CD4-positive, CD25-positive, alpha-beta regulatory T cell (primary cell): ENCODE results near the gene TBX4. TPM values are rescaled to one million over a fixed set of nuclear protein-coding genes. Genes with fewer than 3 reads are reported as not detected.
A peak's percentile ranks its signal among the peaks of the same experiment; 100 is the strongest.

Source experiments
- ATAC-seq, 2 donors: fragments of 150-1000 bp; cut with Tn5 transposase; one replicate each; pipeline ENCODE4 v1.10.0; 2021; ENCODE audit warnings: low read depth in 2 of 2, moderate number of reproducible peaks in 2 of 2, moderate library complexity in 1 of 2
- DNase-seq, 3 donors: peaks; one replicate each; pipeline versions ENCODE4 v3.0.0 to v3.0.0-alpha.2; 2012 to 2022; ENCODE audit warnings: mixed read lengths in 1 of 3
- H3K27ac ChIP-seq: one replicate; pipeline ENCODE4 v1.7.0; 2013; ENCODE audit warnings: mild to moderate bottlenecking, low read length; ENCODE audit not compliant: insufficient read depth, poor library complexity, severe bottlenecking
- H3K27me3 ChIP-seq: one replicate; pipeline ENCODE4 v1.7.0; 2013; ENCODE audit warnings: low read length; ENCODE audit not compliant: control insufficient read depth, insufficient read depth
- H3K36me3 ChIP-seq: one replicate; pipeline ENCODE4 v1.7.0; 2013; ENCODE audit warnings: mild to moderate bottlenecking, low read length, moderate library complexity; ENCODE audit not compliant: control insufficient read depth, insufficient read depth
- H3K4me1 ChIP-seq: 2 replicates; pipeline ENCODE4 v1.7.0; 2013; ENCODE audit warnings: mild to moderate bottlenecking, low read length; ENCODE audit not compliant: insufficient read depth, control insufficient read depth, poor library complexity, severe bottlenecking
- H3K4me3 ChIP-seq: one replicate; pipeline ENCODE4 v1.7.0; 2013; ENCODE audit warnings: low read depth, mild to moderate bottlenecking, low read length, moderate library complexity
- H3K9me3 ChIP-seq, 2 experiments: 1 replicate in 1 of 2; 2 replicates in 1 of 2; pipeline ENCODE4 v1.7.0; 2013; ENCODE audit warnings: low read length in 2 of 2, mild to moderate bottlenecking in 1 of 2, moderate library complexity in 1 of 2; ENCODE audit not compliant: control insufficient read depth in 2 of 2
- H3K27ac Mint-ChIP-seq, 3 donors: one replicate each; pipeline ENCODE4 v1.8.0; 2020 to 2022; ENCODE audit warnings: mild to moderate bottlenecking in 3 of 3, mixed read lengths in 3 of 3, moderate library complexity in 2 of 3
- H3K27me3 Mint-ChIP-seq: one replicate; pipeline ENCODE4 v1.8.0; 2022; ENCODE audit warnings: mild to moderate bottlenecking, mixed read lengths
- H3K36me3 Mint-ChIP-seq: one replicate; pipeline ENCODE4 v1.8.0; 2020; ENCODE audit warnings: mixed read lengths
- H3K4me1 Mint-ChIP-seq, 4 donors: one replicate each; pipeline ENCODE4 v1.8.0; 2020 to 2022; ENCODE audit warnings: mixed read lengths in 4 of 4, mild to moderate bottlenecking in 1 of 4
- H3K4me3 Mint-ChIP-seq, 4 donors: one replicate each; pipeline ENCODE4 v1.8.0; 2020 to 2022; ENCODE audit warnings: mild to moderate bottlenecking in 4 of 4, mixed read lengths in 4 of 4, moderate library complexity in 3 of 4
- H3K9me3 Mint-ChIP-seq, 7 donors: one replicate each; pipeline ENCODE4 v1.8.0; 2020 to 2022; ENCODE audit warnings: mixed read lengths in 7 of 7, mild to moderate bottlenecking in 3 of 7, moderate library complexity in 2 of 7
- polyA plus RNA-seq, 4 donors: library from polyadenylated mRNA; unstranded; fragments of 300-500 nt; fragmentation: Illumina TruSeq; gene quantifications; one replicate each; pipeline ENCODE4 v1.2.3, GENCODE V29; 2021
- total RNA-seq: library from RNA; stranded (reverse); gene quantifications from one replicate; pipeline ENCODE4 v1.2.3, GENCODE V29; 2022

Gene TBX4
- total and polyA plus RNA-seq, 5 donors from 2014 or later: not detected

DNA sequence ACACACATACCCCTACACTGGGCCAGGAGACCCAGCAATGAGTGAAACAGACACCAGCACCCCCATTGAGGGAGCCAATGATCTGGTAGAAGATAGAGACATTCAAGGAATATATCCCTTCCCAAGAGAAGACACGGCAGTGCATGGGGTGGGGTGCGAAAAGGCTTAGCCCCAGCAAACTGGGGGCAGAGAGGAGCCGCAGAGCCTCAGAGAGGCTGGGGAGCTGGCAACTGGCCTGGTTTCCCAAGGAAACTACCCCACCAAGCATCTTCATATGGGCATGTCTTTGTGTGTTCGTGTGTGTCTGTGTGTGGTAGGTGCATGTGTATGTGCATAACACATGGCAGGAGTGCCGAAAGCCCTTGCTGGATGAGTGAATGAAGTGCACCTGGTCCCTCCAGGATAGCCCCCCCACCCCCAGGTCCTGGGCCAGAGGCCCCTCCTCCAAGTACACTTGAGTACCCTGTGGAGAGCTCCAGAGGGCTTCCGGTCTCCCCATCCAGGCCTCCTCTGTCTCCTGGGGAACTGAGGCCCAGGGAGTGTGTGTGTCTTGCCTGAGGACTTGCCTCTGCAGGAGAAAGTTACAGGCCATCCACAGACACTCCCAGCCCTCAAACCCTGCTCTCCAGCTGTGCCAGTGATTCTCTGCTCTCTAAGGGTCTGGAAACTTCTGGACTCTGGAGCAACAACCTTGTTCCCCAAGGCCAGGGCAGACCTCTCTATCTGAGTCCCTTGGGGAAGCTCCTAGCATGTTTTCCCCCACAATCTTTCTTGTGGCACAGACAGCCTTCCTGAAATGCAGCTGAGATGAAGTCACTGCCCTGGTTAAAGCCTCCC lies 36.6 kb upstream of the TBX4 start:
- Mint-ChIP-seq H3K27me3 (peaks cover 54% of the 10 kb centered on the region), H3K9me3 (peaks cover 0 to 1% (median 0%) of the 10 kb centered on the region in 7 donors), H3K4me3 (peak overlapping the region in 3 of 4 donors; percentile 41 to 75 (median 48)), H3K4me1 (peaks cover 0 to 4% (median 2%) of the 10 kb centered on the region in 4 donors), H3K27ac (no peak overlapping the region), H3K36me3 (no peaks in the 10 kb centered on the region)
- no peak for DNase-seq
- H3K4me3 ChIP-seq: no peak overlapping the region
- peaks cover 27% of the 10 kb centered on the region for H3K4me1 ChIP-seq
- peaks cover 7% of the 10 kb centered on the region for H3K27me3 ChIP-seq
- H3K36me3 ChIP-seq: no peaks in the 10 kb centered on the region
- H3K27ac ChIP-seq: no peak overlapping the region
- no peaks in the 10 kb centered on the region for H3K9me3 ChIP-seq
- ATAC-seq: no peak

DNA sequence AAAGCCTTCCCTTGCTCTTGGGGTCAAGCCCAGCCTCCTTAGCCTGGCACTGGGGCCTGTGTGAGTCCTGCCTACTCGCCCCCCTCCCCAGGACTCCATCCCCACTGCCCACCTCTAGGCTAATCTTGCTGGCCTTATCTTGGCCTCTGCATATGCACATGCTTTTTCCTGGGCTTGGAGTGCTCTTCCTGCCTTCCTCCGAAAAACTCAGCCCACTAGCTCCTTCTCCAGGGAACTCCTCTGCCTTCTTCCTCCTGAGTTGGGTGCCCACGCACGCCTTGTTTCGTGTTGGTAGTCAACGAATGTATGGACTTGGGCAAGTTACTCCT lies 36.0 kb upstream of the TBX4 start:
- DNase-seq (no peak), ATAC-seq (no peak)
- Mint-ChIP-seq H3K4me3 (peak overlapping the region in 2 of 4 donors; percentile 48 to 75), H3K36me3 (no peaks in the 10 kb centered on the region), H3K9me3 (peaks cover 0 to 1% (median 0%) of the 10 kb centered on the region in 7 donors), H3K27ac (no peak overlapping the region), H3K4me1 (peaks cover 0 to 2% (median under 1%) of the 10 kb centered on the region in 4 donors), H3K27me3 (peaks cover 51% of the 10 kb centered on the region)
- H3K27ac ChIP-seq: no peak overlapping the region
- peaks cover 7% of the 10 kb centered on the region for H3K27me3 ChIP-seq
- H3K4me3 ChIP-seq: no peak overlapping the region
- no peaks in the 10 kb centered on the region for H3K36me3 ChIP-seq
- H3K9me3 ChIP-seq: no peaks in the 10 kb centered on the region
- H3K4me1 ChIP-seq: peaks cover 21% of the 10 kb centered on the region

DNA sequence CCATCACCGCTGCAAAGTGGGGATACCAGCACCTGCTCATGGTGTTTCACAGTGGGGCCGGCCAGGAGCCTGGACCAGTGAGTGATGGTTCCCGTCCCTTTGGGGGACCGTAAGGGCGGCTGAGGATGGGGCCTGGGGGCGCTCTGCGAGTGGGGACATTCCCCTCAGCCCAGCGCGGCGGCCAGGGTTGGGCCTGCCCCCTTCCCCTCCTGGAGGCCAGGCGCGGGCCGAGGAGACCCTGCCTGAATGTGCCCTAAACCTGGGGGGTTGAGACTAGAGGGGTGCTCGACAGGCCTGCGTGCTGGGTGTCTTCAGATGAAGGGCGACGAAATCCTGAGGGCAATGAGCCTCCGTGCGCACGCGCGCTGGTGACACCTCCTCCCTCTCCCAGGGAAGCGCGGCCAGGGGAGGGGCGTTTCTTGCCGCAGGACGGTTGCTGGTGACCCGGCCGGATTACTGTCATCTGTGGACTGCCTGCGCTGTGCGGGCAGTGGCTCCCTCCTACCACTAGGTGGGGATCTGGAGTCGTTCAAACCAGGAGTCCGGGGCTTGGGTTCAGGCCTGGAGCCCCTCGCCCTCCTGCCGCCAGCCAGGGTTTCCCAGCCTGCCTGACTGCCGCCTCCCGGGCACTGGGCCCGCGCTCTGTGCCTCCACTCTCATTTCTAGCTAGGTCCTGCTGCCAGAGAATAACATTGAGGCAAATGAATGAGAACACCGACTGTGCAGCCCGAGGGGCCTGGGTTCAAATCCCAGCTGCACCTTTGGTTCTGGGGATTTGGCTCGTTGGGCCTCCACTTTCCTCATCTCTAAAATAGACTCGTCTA lies 35.5 kb upstream of the TBX4 start:
- Histone ChIP-seq H3K27ac (no peak overlapping the region), H3K36me3 (no peaks in the 10 kb centered on the region), H3K4me3 (no peak overlapping the region), H3K4me1 (peaks cover 15% of the 10 kb centered on the region), H3K27me3 (peaks cover 7% of the 10 kb centered on the region), H3K9me3 (no peaks in the 10 kb centered on the region)
- Mint-ChIP-seq H3K27me3 (peaks cover 48% of the 10 kb centered on the region), H3K9me3 (peaks cover 0 to 1% (median 0%) of the 10 kb centered on the region in 7 donors), H3K4me3 (no peak overlapping the region), H3K36me3 (no peaks in the 10 kb centered on the region), H3K4me1 (peaks cover 0 to 2% (median under 1%) of the 10 kb centered on the region in 4 donors), H3K27ac (no peak overlapping the region)
- ATAC-seq: peak in 1 of 2 donors; percentile 36
- DNase-seq: peak in 2 of 3 donors; percentile 37 to 48

DNA sequence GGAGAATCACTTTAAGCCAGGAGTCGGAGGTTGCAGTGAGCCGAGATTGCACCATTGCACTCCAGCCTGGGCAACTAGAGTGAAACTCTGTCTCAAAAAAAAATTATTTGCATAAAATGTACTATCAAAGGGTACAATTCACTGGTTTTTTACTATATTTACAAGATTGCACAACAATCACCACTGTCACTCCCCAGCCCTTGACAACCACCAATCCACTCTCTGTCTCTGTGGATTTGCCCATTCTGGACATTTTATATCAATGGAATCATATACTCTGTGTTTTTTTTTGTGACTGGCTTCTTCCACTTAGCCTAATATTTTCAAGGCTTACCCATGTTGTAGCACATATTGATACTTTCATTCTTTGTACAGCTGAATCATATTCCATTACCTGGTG lies 33.8 kb upstream of the TBX4 start:
- H3K9me3 Mint-ChIP-seq: peaks cover 0 to 1% (median 0%) of the 10 kb centered on the region in 7 donors
- peaks cover 0 to under 1% (median 0%) of the 10 kb centered on the region in 4 donors for H3K4me1 Mint-ChIP-seq
- peaks cover 7% of the 10 kb centered on the region for H3K27me3 ChIP-seq
- no peak overlapping the region for H3K27ac Mint-ChIP-seq
- H3K36me3 ChIP-seq: no peaks in the 10 kb centered on the region
- no peak overlapping the region for H3K27ac ChIP-seq
- no peaks in the 10 kb centered on the region for H3K36me3 Mint-ChIP-seq
- no peaks in the 10 kb centered on the region for H3K4me1 ChIP-seq
- no peak overlapping the region for H3K4me3 Mint-ChIP-seq
- no peak overlapping the region for H3K4me3 ChIP-seq
- H3K27me3 Mint-ChIP-seq: peaks cover 53% of the 10 kb centered on the region
- H3K9me3 ChIP-seq: no peaks in the 10 kb centered on the region
- DNase-seq (no peak), ATAC-seq (no peak)

DNA sequence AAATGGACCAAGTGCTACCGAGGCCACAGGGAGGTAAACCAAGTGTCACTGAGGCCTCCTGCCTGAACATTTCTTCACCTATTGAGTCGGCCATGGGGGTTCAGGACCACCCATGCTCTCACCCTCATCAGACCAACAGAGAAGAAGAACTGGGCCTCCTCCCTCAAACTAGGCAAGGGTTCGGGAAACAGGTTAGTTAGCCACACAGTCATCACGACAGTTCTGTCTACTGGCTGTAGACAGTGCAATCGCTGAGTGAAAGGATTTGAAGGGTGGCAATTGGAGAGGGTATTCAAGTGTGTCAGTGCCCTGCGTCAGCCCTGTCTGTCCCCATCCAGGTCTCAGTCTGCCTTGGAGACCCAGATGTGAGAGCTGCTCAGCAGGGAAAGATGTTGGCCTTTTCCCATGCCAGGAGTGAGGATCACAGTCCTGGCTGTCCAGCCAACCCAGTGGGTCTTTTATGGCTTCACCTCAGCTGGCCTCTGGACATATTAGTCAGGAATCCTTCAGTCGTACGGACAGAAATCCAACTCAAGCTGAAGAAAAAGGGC lies 32.7 kb upstream of the TBX4 start:
- Histone ChIP-seq H3K9me3 (no peaks in the 10 kb centered on the region), H3K27me3 (peaks cover 7% of the 10 kb centered on the region), H3K36me3 (no peaks in the 10 kb centered on the region), H3K4me3 (no peak overlapping the region), H3K4me1 (no peaks in the 10 kb centered on the region), H3K27ac (no peak overlapping the region)
- Mint-ChIP-seq H3K36me3 (no peaks in the 10 kb centered on the region), H3K4me1 (no peaks in the 10 kb centered on the region), H3K27me3 (peaks cover 47% of the 10 kb centered on the region), H3K4me3 (peak overlapping the region in 1 of 4 donors; percentile 13), H3K27ac (no peak overlapping the region), H3K9me3 (peaks cover 0 to 1% (median 0%) of the 10 kb centered on the region in 7 donors)
- DNase-seq (no peak), ATAC-seq (no peak)

DNA sequence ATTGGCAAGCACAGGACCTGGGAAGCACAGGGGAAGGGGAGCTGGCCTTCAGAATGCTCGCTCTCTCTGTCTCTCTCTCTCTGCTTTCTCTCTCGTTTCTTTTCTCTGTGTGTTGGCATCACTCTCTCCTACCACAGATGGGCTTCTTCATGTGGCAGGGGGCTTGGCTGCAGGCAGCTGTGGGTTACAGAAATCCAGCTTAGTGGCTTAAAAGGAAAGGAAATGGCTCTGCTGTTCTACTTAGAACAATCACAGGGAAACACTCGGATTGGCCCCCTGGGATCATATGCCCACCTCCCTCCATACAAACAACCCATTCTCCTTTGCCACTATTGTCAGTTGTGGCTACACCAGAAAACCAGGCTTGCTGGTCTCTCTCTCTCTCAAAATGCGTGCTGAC lies 32.2 kb upstream of the TBX4 start:
- H3K27me3 Mint-ChIP-seq: peaks cover 45% of the 10 kb centered on the region
- ATAC-seq (no peak), DNase-seq (no peak)
- no peaks in the 10 kb centered on the region for H3K4me1 Mint-ChIP-seq
- no peak overlapping the region for H3K27ac Mint-ChIP-seq
- no peak overlapping the region for H3K4me3 ChIP-seq
- no peaks in the 10 kb centered on the region for H3K36me3 ChIP-seq
- no peak overlapping the region for H3K27ac ChIP-seq
- H3K9me3 ChIP-seq: no peaks in the 10 kb centered on the region
- peaks cover 7% of the 10 kb centered on the region for H3K27me3 ChIP-seq
- H3K4me3 Mint-ChIP-seq: no peak overlapping the region
- H3K36me3 Mint-ChIP-seq: no peaks in the 10 kb centered on the region
- H3K9me3 Mint-ChIP-seq: peaks cover 0 to 1% (median 0%) of the 10 kb centered on the region in 7 donors
- no peaks in the 10 kb centered on the region for H3K4me1 ChIP-seq

DNA sequence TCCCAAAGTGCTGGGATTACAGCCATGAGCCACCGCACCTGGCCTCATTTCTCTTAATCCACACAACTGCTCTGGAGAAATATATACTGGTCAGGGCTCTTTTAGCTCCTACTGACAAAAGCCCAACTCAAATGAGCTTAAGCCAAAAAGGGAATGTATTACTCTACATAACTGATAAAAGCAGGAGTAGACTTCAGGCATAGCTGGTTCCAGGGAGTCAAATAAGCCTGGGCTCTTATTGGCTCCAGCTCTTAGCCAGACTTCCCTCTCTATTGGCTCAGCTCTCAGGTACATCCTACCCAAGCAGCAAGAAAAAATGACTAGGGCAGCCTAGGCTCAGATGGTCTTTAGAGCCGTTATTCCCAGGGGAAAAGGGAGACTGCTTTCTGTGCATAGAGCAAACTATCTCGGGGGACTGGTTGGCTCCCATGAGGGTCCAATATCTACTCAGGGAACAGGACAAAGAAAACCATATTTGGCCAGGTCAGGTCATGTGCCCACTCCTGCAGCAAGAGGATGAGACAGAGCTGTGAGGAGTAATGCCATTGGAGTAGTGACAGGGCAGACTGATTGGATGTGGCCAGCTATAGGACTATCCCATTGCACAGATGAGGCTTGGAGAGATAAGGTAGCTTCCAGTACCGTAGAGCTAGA lies 31.4 kb upstream of the TBX4 start:
- Histone ChIP-seq H3K4me1 (no peaks in the 10 kb centered on the region), H3K27ac (no peak overlapping the region), H3K9me3 (no peaks in the 10 kb centered on the region), H3K36me3 (no peaks in the 10 kb centered on the region), H3K27me3 (peaks cover 7% of the 10 kb centered on the region), H3K4me3 (no peak overlapping the region)
- H3K27ac Mint-ChIP-seq: no peak overlapping the region
- H3K27me3 Mint-ChIP-seq: peaks cover 41% of the 10 kb centered on the region
- no peak for ATAC-seq
- H3K9me3 Mint-ChIP-seq: peaks cover 0 to 1% (median 0%) of the 10 kb centered on the region in 7 donors
- DNase-seq: no peak
- H3K36me3 Mint-ChIP-seq: no peaks in the 10 kb centered on the region
- H3K4me3 Mint-ChIP-seq: no peak overlapping the region
- H3K4me1 Mint-ChIP-seq: no peaks in the 10 kb centered on the region
